NCI-H187 treated with DMSO at 0.1 percent for 48 hours (cell line): ENCODE results near the gene MITF.
"Not testable (repeated sequence)": the region's sequence is repeated elsewhere in the genome, so short reads cannot be mapped to it uniquely, and the experiment has no call there.

Experiments used
- DNase-seq: peaks from one replicate; lab custom pipeline; 2025; lab: John Stamatoyannopoulos, UW

Gene MITF

DNA sequence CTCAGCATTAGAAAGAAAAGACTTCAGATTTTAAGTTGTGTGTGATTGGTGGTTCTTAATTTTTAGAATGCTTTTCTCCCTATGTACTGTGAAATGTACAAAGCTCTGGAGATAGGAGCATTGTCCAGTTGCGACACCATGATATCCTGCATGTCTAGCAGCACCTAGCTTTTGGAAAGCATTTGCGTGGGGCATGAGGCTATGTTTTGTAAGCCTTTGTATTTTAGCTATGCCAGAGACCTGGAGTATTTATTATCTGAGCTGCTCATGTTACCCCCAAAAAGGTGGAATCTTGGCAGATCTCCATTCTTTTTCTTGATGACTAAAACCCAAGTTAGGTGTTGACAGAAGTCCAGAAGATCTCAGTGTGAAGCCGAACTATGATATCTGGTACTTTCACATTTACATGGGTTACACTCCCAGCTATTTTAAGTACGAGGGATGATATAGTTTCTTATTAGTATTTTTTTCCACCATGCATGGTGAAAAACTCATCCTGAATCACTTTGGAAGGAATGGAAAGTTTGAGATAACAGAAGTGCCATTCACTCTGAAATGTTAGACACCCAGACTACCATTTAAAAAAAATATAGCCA lies 133.6 kb downstream of the MITF start:
- DNase-seq: no peak

DNA sequence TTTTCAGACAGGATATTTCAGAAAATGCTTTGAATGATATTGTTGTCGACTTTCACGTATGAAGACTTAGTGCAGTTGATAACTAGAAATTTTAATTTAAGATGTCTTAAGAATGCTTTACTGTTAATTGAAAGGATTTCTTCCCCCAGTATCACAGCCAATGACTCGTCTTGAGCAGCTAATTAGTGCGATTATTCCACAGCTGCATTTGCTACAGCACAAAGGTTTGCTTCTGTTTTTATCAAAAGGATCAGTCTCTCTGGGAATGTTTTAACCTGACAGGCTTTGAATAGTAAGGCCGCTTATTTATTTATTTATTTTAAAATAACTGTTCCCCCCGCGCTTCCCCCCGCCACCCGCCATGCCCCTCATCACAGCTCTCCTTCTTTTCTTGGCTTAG lies 136.8 kb downstream of the MITF start:
- DNase-seq: no peak

DNA sequence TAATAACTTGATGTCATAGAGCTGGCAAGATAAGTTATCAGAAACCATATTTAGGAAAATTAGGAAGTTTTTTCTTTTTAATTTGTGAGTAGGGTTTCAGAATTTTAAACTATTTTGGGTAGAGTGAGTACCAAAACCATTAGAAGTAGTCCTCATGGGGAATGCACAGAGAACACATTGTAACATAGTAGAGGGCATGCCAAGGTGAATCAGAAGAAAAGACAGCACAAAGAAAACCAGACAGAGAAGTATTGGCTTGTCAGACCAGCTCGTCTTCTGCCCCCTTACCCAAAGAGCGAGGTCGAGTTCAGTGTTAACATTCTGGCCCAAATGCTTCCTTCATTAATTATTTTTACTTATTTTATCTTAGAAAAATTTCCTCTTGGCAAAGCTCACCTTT lies 139.0 kb downstream of the MITF start:
- no peak for DNase-seq

DNA sequence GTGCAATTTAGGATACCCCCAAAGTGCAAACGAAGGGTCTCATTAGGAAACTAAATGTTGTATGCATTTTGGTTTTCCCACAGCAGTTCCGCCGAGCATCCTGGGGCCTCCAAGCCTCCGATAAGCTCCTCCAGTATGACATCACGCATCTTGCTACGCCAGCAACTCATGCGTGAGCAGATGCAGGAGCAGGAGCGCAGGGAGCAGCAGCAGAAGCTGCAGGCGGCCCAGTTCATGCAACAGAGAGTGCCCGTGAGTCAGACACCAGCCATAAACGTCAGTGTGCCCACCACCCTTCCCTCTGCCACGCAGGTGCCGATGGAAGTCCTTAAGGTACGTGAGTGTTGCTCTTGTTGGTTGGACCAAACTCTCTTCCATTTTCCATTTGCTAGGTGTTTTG lies 139.8 kb downstream of the MITF start:
- no peak for DNase-seq

DNA sequence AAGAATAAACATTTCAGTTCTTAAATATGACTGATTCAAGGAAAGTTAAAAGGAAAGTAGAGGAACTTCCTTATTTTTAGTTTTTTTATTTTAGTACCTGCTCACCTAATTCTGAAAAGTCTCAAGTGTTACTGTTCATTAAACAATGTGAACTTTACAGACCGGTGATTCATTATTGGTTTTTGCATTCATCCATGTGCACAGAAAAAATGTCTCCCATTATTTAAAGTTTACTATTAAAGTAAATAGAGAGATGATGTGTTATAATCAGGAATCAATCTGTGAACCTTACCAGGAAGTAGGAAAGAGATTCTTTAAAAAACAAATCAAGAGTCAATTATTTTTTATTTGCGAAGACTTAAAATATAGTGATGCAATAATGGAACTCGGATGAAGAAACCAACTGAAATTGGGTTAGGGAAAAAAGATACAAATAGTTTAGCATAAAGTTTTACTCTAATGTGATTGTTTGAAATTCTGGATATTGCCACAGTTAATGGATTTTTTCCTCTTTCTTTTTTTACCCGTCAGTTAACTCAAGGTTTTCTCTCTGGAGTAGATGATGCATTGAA lies 140.9 kb downstream of the MITF start:
- no peak for DNase-seq

DNA sequence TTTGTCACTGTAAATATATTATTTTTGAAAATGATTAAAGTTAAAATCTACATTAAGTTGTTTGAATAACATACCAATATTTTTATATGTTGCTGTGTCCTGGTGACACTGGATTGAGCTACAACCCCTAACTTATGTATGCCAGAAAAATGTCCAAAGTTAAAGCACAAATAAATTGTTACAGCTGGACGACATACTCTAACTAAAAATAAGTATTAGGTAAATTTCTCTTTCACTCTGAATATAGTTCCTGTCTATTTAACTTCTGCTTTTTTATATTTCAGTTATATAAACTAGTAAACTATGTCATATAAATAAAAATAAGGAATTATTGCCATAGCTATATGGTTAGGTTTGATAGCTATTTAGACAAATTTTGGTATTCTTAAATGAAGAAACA lies 141.8 kb downstream of the MITF start:
- no peak for DNase-seq

DNA sequence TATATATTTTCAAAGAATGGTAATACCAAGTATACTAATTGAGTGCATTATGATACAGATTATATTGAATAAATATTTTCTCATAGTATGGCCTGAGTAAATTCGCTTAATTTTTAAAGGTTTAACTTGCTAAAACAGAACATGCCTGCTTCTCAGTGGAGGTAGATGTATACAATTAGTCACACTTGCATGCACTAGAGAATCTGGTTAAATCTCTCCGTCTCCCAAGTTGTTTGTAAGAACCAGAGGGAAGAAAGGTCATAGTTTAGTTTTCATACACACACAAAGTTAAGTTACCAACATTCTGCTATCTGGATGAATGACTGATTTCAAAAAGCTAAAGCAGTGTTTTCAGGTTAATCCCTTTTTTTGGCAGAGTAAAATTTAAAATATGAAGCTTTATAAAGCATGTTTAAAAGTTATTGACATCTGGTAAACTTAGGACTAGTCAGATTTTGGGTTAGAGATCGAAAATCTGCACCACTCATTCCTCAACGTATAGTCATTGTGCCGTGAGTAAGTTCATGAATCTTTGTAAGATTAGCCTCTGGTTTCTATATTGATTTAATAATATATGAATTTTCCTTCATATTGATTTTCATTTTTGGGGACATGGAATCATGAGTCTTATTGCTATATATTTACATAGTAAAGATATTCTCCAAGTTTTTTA lies 142.6 kb downstream of the MITF start:
- no peak for DNase-seq

DNA sequence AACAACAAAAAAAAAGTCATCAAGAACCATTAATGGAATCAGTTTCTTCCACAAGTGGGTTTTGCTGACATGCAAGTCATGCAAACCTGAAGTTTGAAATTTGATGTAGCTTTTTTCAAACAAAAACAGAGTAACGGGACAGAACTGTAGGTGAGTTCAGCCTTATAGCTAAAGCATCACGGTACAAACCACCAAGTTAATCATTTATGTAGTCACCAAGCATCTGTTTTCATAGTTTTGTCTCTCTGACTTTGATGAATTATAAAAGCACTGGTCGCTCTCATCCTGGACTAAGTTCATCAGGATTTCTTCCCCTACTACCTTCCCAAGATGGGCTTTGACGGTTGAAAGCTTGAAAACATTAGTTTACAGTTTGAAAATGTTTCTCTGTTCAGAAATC lies 143.3 kb downstream of the MITF start:
- DNase-seq: no peak

DNA sequence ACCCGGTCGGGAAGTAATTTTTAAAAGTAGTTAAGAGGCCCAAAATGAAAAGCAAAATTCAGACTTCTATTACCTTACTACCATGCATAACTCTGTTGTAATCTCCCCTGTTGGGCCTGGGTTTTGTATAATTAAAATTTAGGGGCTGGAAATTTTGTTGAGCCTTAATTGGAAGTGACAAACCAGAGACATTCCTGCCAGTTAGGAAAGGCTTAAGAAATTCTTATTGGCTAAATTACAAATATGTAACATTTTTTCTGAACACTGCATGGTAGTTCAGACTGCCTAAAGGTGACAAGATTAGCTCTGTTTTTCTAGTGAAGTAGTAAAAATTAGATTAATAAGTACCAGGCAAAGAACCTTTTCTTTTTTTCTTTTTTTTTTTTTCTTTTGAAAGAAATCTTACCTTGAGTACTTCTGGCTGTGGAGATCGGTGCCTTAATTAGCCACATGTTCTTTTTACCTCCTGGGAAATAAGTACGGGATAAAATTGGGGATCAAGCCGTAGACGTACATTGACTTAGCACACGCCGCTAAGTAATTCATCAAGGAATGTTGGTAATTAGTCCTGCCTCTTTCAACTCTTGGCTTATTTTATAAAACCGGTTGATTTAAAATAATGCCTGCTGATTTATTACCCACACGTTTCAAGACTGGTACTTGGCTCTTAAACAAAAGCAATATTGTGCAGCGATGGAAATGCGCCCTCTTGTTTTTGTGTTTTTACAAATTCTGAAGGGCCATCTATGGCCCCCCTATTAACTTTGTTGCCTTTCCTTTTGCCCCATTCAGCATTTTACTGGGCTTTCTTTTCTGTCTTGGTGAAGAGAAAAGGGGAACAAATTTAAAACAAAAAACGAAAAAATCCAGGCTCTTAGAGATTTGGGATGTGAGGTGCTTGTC lies 149.0 kb downstream of the MITF start:
- DNase-seq: no peak

DNA sequence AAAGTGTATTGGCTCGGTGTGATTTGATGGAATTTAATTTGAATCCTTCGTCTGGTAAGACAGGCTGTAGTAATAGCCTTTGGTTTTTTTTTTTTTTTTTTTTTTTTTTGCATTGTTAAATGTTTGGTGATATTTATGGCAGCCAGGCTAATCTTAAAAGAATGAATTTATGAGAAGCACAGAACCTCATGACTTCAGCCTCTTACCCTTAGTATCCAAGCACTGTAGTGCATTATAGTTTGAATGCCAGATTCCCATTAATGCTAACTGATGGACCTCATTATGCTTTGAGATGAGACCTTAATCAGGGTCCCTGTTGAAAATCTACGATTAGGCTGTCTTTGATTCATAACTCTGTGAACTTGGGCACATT lies 149.7 kb downstream of the MITF start:
- DNase-seq: no peak

DNA sequence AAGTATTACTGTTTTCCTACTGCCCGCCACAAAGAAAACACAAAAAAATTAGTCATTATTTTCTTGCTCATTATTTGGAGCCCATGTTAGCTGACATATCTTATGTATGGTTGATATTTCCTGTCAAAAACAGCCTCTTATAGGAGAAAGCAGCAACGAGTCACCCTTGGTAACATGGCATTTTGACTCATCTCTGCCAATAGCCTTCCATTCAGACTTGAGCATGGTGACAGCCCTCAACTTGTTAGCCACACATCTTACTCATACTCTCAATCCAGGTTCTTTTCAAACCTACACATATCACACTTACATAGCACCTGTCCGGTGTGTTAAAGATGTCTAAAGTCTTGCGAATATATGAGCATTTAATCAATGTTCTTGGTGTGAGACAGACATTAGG lies 150.8 kb downstream of the MITF start:
- DNase-seq: no peak

DNA sequence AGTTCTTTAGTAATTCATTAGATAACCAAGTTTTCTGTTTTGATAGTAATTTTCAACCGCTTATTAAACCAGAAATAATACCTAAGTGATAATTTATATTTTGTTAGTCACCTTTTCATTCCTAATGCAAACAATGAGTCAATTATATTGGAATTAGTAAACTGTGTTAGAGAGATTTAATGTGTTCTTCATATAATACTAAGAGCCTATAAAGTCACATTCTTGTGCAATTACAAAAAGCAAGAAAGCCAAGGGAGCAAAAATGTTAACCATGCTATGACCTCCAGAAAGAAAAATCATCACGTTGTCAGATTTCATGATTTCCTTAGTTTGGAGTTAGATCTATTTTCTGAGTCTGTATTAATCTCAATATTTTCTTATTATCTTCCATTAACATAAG lies 151.4 kb downstream of the MITF start:
- no peak for DNase-seq

DNA sequence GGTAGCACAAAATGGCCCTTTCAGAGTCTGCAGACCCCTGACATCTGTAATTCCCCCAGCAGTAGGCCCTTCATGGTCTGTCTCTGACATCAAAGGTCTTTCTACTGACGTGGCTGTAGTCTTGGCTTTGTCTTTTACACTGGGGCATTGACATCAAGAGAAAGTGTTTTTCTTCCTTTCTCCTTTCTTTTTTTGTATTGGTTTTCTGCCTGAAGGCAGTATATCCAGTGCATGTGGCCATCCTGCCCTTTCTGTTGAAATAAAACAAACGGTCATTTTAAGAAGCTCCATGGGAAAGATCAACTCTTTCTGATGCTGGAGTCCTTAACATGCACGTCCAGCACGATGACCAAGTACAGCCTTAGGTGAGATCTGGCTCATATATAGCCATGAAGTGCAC lies 153.4 kb downstream of the MITF start:
- DNase-seq: no peak

DNA sequence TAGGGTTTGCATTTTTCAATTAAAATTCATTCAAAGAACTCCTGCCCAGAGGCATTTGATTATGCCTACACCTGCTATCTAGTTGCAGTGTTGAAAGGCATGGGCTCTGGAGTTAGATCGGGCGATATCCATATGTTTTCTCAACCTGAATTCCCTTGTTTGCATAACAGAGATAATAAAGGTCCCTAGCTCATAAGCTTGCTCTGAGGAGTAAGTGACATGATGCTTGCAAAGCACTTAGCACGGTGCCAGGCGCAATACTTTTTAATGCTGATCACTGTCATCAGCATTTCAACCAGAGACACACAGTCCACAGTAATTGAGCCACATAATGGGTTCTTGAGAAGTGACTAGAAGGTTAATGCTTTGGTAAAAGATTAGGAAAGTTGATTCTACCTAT lies 154.0 kb downstream of the MITF start:
- no peak for DNase-seq

DNA sequence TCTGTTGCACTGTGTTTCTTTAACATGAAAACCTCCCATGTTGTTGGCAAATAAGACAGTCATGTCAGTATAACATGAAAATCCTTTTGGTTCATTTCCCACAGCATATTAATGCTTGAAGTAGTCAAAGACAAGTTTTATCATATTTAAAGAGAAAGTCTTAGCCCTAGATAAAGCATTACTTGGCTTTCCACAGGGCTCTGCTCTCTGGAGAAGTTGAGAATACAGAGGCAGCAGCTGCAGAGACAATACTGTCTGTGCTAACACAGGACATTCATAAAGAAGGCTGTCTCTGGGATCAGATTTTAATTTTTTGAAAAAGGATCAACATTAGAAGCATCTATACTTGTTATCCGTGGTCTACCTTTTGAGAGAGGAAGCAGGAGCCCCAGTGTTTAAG lies 156.8 kb downstream of the MITF start:
- DNase-seq: no peak

DNA sequence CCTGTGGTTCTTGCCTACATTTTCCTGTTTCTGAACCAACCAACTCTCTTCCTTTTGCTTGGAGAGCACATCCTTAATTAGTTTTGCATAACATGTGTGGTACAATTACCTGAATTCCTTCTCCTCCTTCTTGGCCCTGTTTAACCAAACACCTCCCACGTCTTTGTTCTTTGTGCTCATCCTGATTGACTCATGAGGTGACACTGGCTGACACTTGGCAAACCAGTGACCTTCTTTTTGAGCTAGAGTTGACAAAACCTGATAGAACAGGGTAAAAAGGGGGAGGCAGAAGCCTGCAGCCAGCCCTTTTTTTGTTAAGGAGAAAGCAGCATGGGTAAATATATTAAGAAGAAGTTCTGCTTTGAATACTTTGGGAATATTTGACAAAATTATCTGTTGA lies 161.1 kb downstream of the MITF start:
- DNase-seq: no peak

DNA sequence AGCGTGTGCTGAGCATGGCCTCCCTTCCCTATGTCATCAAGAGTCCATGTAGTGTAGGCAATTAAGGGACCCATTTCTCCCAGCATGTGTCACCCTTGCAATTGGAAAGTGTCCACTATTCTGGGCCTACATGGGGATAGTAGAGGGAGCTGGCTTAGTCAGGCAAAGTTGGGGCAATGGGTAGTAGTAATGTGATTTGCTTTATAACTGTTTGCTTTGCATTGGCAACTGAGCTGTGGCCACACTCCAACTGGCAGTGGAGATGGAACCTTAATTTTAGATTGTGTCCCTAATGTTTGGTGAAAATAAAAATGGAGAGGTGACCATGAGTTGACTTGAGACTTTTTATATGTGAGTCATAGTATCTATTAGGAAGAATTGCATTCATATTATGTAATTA lies 162.5 kb downstream of the MITF start:
- DNase-seq: no peak

DNA sequence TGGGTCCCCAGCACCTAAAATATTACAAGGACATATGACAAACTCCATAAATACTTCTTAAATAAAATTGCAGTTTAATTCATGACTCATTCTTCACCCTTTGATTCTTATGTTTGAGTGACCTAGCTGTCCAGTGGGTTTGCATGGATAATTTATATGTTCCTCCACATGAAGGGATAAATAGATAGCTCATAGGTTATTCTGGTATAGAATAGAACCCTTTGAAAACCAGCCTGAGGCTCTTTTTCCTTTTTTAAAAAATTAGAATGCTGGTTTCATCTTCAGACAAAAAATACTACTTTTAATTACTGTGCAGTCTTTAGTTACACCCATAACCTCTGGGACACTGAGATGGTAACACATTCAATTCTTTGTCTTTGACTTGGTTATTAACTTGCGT lies 163.1 kb downstream of the MITF start:
- DNase-seq: no peak

DNA sequence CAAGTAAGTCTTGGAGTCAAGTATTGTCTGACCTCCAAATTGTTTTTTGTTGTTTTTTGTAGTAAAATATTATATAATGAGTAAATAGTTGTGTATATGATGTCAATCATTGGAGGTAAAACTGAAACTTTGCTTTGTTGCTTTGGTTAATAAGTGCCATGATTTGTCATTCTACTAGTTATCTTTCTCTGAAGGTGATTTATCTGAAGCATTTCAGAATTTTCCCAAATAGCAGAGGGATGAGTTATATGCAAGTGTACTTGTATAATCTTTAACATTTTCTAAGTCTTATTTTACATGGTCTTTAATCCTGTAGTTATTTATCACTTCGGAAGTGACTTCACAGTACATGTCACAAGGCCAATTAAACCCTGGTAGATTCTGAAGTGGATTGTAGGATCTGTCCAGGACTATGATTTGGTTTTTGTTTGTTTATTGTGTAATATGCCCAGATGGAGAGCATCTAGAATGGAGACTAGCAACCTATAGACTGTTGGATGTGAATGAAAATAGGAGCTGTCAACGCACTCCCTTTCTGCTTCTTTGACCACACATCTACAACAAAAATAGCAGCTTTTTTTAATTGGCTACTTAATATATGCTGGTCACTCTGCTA lies 167.2 kb downstream of the MITF start:
- no peak for DNase-seq

DNA sequence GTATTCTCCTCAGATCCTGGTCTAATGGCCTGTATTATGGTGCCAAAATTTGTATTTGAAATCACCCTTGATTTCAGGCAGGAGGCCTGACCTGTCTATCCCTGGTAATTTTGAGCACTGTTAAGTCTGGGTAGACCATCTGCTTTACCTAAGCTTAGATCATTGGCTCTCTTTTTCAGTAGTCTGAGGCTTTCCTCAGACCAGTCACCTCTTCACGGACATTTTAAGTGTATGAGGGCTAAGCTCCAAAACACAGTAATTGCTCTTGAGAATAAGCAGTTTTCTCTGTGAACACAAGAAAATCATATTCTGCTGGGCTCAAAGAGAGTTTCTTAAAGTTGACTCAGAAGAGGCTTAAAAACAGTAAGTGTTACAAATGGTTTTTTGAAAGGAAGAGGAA lies 168.3 kb downstream of the MITF start:
- DNase-seq: no peak

DNA sequence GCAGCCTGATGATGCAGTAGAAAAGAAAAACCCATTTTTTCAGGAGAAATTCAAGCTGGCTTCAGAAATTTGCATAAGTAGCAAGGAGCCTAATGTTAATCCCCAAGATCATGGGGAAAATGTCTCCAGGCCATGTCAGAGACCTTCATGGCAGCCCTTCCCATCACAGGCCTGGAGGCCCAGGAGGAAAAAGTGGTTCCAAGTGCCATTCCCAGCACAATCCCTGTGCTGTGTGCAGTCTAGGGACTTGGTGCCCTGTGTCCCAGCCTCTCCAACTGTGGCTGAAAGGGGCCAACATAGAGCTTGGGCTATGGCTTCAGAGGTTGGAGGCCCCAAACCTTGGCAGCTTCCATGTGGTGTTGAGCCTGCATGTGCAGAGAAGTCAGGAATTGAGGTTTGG lies 170.6 kb downstream of the MITF start:
- not testable (repeated sequence) for DNase-seq

DNA sequence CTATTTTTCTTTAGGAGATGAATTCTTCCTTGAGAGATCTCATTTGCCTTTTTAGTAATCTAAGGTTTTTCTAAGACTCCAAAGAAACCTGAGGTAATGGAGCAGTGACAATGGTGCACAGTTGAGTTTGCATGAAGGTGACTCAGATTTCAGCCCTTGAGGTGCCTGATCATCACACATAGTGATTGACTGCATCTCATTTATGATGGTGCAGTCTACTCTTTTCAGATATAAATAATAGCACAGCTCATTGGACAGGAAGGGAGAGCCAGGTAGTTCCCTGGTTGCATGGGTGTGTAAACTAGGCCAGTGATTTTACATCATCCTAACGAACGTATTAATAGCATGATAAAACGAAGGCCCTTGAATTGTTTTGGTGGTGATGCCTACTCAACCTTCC lies 174.2 kb downstream of the MITF start:
- DNase-seq: no peak

DNA sequence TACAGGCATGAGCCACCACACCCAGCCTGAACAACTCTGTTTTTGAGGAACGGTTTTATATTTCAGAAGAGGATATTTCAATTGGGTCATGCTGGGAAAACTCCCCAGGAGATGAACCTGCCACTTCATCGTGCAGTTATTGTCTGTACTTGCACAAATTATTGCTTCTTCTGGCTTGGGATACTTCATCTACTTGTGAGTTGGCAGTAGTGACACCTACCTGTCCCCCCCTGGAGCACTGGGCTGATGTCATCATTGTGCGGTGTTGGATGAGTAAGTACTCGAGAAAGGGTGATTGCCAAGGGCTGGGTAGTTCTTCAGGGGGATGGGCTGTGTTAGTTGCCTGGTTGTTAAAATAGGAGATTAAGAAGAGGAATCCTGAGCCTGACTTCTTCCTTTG lies 175.1 kb downstream of the MITF start:
- no peak for DNase-seq
